ENCODE results near the gene COQ8A.

DNA sequence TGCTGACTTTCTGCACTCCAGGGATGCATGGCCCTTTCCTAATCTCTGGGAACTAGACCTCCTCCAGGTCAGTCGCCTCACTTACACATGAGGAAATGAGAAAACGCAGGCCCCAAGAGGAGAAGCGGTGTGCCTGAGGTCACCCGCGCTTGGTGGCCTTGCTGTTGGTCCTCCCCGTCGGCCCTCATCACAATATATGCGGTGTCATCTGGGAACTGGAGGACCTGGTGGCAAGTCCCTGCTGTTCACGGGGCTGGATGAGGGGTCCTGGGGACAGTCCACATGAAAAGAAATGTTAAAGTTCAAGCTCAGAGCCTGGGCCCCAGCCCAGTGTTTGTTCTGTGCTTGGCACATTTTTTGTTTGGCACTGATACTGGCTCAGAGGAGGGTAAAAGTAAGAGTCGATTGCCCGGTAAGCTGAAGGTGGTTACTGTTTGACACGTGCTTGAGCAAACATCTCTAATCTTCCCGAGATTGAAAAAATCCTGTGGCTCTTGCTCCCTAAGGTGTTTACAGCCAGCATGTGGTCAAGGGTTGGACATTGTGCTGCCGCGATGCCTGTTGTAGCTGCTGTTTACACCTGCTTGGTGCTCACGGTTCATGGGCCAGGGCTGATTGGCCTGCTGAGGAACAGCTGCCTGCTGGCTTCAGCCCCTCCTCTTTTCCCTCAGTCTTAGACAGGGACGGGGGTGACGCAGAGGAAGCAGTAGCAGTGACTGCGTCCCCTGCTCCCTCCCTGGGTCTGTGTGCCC, 5.2 kb downstream of the COQ8A start:
- no peak for TF ChIP-seq POLR2A (IDR thresholded peaks at IDR 0.05)
- no peak for TF ChIP-seq POLR2AphosphoS5 (IDR thresholded peaks at IDR 0.05)
- TF ChIP-seq, protein P1, sequence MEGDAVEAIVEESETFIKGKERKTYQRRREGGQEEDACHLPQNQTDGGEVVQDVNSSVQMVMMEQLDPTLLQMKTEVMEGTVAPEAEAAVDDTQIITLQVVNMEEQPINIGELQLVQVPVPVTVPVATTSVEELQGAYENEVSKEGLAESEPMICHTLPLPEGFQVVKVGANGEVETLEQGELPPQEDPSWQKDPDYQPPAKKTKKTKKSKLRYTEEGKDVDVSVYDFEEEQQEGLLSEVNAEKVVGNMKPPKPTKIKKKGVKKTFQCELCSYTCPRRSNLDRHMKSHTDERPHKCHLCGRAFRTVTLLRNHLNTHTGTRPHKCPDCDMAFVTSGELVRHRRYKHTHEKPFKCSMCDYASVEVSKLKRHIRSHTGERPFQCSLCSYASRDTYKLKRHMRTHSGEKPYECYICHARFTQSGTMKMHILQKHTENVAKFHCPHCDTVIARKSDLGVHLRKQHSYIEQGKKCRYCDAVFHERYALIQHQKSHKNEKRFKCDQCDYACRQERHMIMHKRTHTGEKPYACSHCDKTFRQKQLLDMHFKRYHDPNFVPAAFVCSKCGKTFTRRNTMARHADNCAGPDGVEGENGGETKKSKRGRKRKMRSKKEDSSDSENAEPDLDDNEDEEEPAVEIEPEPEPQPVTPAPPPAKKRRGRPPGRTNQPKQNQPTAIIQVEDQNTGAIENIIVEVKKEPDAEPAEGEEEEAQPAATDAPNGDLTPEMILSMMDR (IDR thresholded peaks at IDR 0.05): no peak
- TF ChIP-seq EP300 (IDR thresholded peaks at IDR 0.05): no peak

Measured in gastroesophageal sphincter (tissue), 3 donors.